Trophoblast cell (in vitro differentiated cells and primary cell): ENCODE data around the gene MTA2.
A peak's percentile ranks its signal among the peaks of the same experiment; 100 is the strongest.

ENCODE experiments used
- DNase-seq, 2 donors: peaks; one replicate each; pipeline ENCODE4 v3.0.0-alpha.2; 2016
- H2AFZ ChIP-seq: 2 replicates; pipeline ENCODE4 v1.6.1; 2013; ENCODE audit warnings: low read length, moderate library complexity, mild to moderate bottlenecking; ENCODE audit not compliant: insufficient read depth, poor library complexity
- H2AK5ac ChIP-seq: 2 replicates; pipeline ENCODE4 v1.6.1; 2013; ENCODE audit warnings: mild to moderate bottlenecking, low read length
- H2BK120ac ChIP-seq: 2 replicates; pipeline ENCODE4 v1.6.1; 2013; ENCODE audit warnings: low read length, mild to moderate bottlenecking, moderate library complexity; ENCODE audit not compliant: insufficient read depth, poor library complexity
- H2BK12ac ChIP-seq: 2 replicates; pipeline ENCODE4 v1.6.1; 2013; ENCODE audit warnings: mild to moderate bottlenecking, low read length, moderate library complexity
- H2BK5ac ChIP-seq: 2 replicates; pipeline ENCODE4 v1.6.1; 2013; ENCODE audit warnings: low read length, low read depth, moderate library complexity, mild to moderate bottlenecking; ENCODE audit not compliant: poor library complexity
- H3K14ac ChIP-seq: 2 replicates; pipeline ENCODE4 v1.6.1; 2013; ENCODE audit warnings: mild to moderate bottlenecking, low read length
- H3K18ac ChIP-seq: 2 replicates; pipeline ENCODE4 v1.6.1; 2013; ENCODE audit warnings: mild to moderate bottlenecking, low read length
- H3K23ac ChIP-seq: 2 replicates; pipeline ENCODE4 v1.6.1; 2013; ENCODE audit warnings: low read length
- H3K27ac ChIP-seq: 2 replicates; pipeline ENCODE4 v1.5.1; 2013; ENCODE audit warnings: low read depth, mild to moderate bottlenecking, inconsistent platforms, low read length, moderate library complexity
- H3K27me3 ChIP-seq: 2 replicates; pipeline ENCODE4 v1.6.1; 2013; ENCODE audit warnings: inconsistent platforms, mild to moderate bottlenecking, low read length, moderate library complexity; ENCODE audit not compliant: insufficient read depth
- H3K36me3 ChIP-seq, 2 experiments: 1 replicate in 1 of 2; 2 replicates in 1 of 2; pipeline ENCODE4 v1.6.1; 2013; ENCODE audit warnings: low read length in 2 of 2, mild to moderate bottlenecking in 2 of 2, moderate library complexity in 1 of 2; ENCODE audit not compliant: insufficient read depth in 2 of 2, control insufficient read depth in 1 of 2
- H3K4ac ChIP-seq: 2 replicates; pipeline ENCODE4 v1.6.1; 2013; ENCODE audit warnings: low read depth, mild to moderate bottlenecking, low read length, moderate library complexity
- H3K4me1 ChIP-seq, 2 experiments: 1 replicate in 1 of 2; 2 replicates in 1 of 2; pipeline ENCODE4 v1.6.1; 2013; ENCODE audit warnings: low read length in 2 of 2, mild to moderate bottlenecking in 2 of 2, moderate library complexity in 1 of 2; ENCODE audit not compliant: insufficient read depth in 2 of 2, control insufficient read depth in 1 of 2
- H3K4me2 ChIP-seq: 2 replicates; pipeline ENCODE4 v1.6.1; 2013; ENCODE audit warnings: inconsistent platforms, mild to moderate bottlenecking, low read length, moderate library complexity
- H3K4me3 ChIP-seq: 2 replicates; pipeline ENCODE4 v1.5.1; 2013; ENCODE audit warnings: mild to moderate bottlenecking, low read depth, low read length, inconsistent platforms
- H3K79me1 ChIP-seq: one replicate; pipeline ENCODE4 v1.6.1; 2013; ENCODE audit warnings: low read length
- H3K79me2 ChIP-seq: 2 replicates; pipeline ENCODE4 v1.6.1; 2013; ENCODE audit warnings: low read length, mild to moderate bottlenecking; ENCODE audit not compliant: control insufficient read depth, insufficient read depth, poor library complexity
- H3K9ac ChIP-seq: 2 replicates; pipeline ENCODE4 v1.6.1; 2013; ENCODE audit warnings: mild to moderate bottlenecking, low read length
- H3K9me3 ChIP-seq: 2 replicates; pipeline ENCODE4 v1.6.1; 2013; ENCODE audit warnings: low read depth, mild to moderate bottlenecking, control low read depth, inconsistent platforms, low read length; ENCODE audit not compliant: insufficient read depth
- H4K12ac ChIP-seq: 2 replicates; pipeline ENCODE4 v1.6.1; 2013; ENCODE audit warnings: low read depth, mild to moderate bottlenecking, low read length, moderate library complexity
- H4K8ac ChIP-seq: 2 replicates; pipeline ENCODE4 v1.6.1; 2013; ENCODE audit warnings: low read depth, mild to moderate bottlenecking, low read length, moderate library complexity
- H4K91ac ChIP-seq: one replicate; pipeline ENCODE4 v1.6.1; 2013; ENCODE audit warnings: low read depth, mild to moderate bottlenecking, low read length, moderate library complexity
- WGBS: extraction: QIAGEN DNeasy Blood & Tissue Kit; methylation state at CpG from one replicate; pipeline ENCODE4 v1.1.7; 2013; ENCODE audit warnings: missing lambda C conversion rate; ENCODE audit not compliant: insufficient read length, insufficient coverage; ENCODE audit errors: extremely low coverage; 5-methylcytosine and 5-hydroxymethylcytosine counted together

MTA2 gene

DNA sequence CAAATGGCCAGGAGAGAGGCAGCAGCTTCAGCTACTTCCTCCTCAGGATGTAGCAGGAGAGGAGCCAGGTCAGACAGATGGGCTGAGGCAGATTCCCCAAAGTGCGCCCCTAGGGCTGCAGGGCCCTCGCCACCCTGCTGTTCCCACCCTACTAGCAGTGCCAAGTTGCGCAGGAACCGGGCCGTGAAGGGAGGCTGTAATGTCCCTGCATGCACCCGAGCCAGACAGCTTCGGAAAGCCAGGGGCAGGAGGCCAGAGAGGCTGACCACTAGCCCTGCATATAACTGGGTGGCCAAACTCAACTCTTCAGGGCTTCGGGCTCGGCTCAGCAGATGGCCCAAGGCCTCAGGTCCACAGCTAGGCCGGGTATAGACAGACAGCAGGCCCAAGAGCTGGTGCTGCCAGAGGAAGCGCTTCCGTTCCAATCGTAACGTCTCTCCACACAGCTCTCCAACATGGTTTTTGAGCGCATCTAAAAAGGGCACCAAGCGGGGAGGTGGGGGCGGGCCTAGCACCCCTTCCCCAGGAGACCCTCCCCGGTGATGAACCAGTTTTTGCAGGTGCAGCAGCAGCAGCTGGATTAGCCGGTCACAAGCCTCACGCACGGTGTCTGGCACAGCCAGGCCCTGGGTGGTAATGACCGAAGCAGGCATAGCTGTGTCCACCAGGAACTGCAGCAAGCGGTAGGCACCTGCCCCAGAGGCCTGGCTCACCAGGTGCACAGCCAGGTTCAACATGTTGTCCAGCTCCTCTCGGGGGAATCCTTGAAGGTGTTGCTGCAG lies 46.7 kb upstream of the MTA2 start:
- Histone ChIP-seq H3K4ac (no peak overlapping the region), H3K4me3 (no peak overlapping the region), H3K27ac (no peak overlapping the region), H3K79me1 (peaks cover 13% of the 10 kb centered on the region), H3K4me1 (peaks cover 9 to 15% of the 10 kb centered on the region in 2 experiments), H3K27me3 (no peaks in the 10 kb centered on the region), H2BK120ac (no peak overlapping the region), H3K23ac (no peak overlapping the region), H2AFZ (no peak overlapping the region), H2BK12ac (no peak overlapping the region), H3K9ac (no peak overlapping the region), H3K79me2 (peaks cover 17% of the 10 kb centered on the region), H4K12ac (no peak overlapping the region), H3K4me2 (no peak overlapping the region), H2AK5ac (no peak overlapping the region), H4K91ac (no peak overlapping the region), H3K36me3 (peaks cover 30 to 35% of the 10 kb centered on the region in 2 experiments), H3K9me3 (no peaks in the 10 kb centered on the region), H2BK5ac (no peak overlapping the region), H3K14ac (no peak overlapping the region), H4K8ac (no peak overlapping the region), H3K18ac (no peak overlapping the region)
- WGBS: no CpG with 5 or more reads among the region's 24 CpGs
- no peak for DNase-seq

DNA sequence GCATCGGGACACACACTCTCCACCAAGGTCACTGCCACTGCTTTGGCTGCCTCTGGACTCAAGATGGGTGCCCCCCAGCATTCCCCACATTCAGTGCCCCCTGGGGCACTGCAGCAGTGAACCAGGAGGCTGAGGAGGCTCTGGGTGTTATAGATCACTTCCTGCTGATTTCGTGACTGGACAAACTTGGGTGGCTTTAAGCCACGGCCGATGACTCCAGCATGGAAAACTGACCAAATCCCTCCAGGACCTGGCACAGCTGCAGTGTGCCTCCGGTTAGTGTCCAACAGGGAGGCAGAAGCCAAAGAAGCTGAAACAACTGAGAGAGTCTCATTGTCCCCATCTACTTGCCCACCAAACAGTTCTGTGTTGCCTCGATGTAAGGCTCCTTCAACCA lies 45.9 kb upstream of the MTA2 start:
- Histone ChIP-seq H3K14ac (no peak overlapping the region), H3K4me2 (no peak overlapping the region), H3K4me1 (peaks cover 8 to 14% of the 10 kb centered on the region in 2 experiments), H2AFZ (no peak overlapping the region), H4K91ac (no peak overlapping the region), H3K36me3 (peaks cover 30 to 35% of the 10 kb centered on the region in 2 experiments), H3K4me3 (no peak overlapping the region), H3K23ac (no peak overlapping the region), H2BK120ac (no peak overlapping the region), H4K8ac (no peak overlapping the region), H4K12ac (no peak overlapping the region), H3K79me2 (peaks cover 12% of the 10 kb centered on the region), H3K9ac (no peak overlapping the region), H2BK5ac (no peak overlapping the region), H3K18ac (no peak overlapping the region), H3K27me3 (no peaks in the 10 kb centered on the region), H3K9me3 (no peaks in the 10 kb centered on the region), H3K27ac (no peak overlapping the region), H2BK12ac (no peak overlapping the region), H2AK5ac (no peak overlapping the region), H3K79me1 (peaks cover 7% of the 10 kb centered on the region), H3K4ac (no peak overlapping the region)
- DNase-seq: no peak
- WGBS: no CpG with 5 or more reads among the region's 6 CpGs

DNA sequence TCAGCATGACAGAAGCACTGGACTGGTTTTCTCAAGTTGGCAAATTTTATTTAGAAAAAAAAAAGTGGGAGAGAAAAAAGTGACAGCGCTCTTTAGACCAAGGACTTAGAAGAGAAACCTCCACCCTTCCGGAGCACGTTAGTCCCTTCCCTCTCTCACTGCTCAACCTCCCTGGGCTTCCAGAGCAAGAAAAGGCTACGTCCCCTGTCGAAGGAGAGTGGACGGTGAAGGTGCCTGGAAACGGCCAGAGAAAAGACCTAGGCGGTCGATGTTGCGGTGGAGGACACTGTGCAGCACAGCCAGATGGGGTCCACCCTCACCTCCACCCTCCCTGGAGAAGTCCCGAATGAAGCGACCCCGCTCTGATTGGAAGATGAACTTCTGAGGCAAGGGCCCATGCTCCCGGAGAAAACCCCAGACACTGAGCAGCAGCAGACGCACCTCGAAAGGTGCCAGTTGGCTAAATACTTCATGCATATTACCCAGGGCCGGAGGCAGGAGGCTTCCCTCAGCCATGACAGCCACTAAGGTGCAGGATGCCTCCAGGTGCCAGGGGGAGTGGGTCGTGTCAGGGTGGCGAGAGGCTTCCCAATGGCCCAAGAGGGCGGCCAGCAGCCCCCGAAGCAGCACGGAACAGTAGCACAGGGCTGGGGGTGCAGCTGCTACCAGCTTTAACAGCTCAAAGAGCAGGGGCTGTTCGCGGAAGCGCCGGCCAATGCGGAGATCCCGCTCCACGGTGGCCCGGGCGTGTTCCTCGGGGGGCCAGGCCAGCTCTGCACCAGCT lies 45.4 kb upstream of the MTA2 start:
- peaks cover 8 to 9% of the 10 kb centered on the region in 2 experiments for H3K4me1 ChIP-seq
- no peak overlapping the region for H4K12ac ChIP-seq
- no peak overlapping the region for H4K91ac ChIP-seq
- no peak overlapping the region for H2BK12ac ChIP-seq
- H3K79me1 ChIP-seq: peaks cover 7% of the 10 kb centered on the region
- no peak overlapping the region for H4K8ac ChIP-seq
- no peak overlapping the region for H2BK5ac ChIP-seq
- H3K9ac ChIP-seq: no peak overlapping the region
- H2BK120ac ChIP-seq: no peak overlapping the region
- no peak overlapping the region for H2AFZ ChIP-seq
- H3K27me3 ChIP-seq: no peaks in the 10 kb centered on the region
- H3K4me2 ChIP-seq: peak overlapping the region; percentile 33
- H3K9me3 ChIP-seq: no peaks in the 10 kb centered on the region
- peaks cover 30 to 35% of the 10 kb centered on the region in 2 experiments for H3K36me3 ChIP-seq
- H3K18ac ChIP-seq: no peak overlapping the region
- DNase-seq: no peak
- H3K23ac ChIP-seq: no peak overlapping the region
- no peak overlapping the region for H3K27ac ChIP-seq
- no CpG with 5 or more reads among the region's 32 CpGs for WGBS
- peaks cover 9% of the 10 kb centered on the region for H3K79me2 ChIP-seq
- H3K4me3 ChIP-seq: no peak overlapping the region
- H3K14ac ChIP-seq: no peak overlapping the region
- H3K4ac ChIP-seq: no peak overlapping the region
- no peak overlapping the region for H2AK5ac ChIP-seq

DNA sequence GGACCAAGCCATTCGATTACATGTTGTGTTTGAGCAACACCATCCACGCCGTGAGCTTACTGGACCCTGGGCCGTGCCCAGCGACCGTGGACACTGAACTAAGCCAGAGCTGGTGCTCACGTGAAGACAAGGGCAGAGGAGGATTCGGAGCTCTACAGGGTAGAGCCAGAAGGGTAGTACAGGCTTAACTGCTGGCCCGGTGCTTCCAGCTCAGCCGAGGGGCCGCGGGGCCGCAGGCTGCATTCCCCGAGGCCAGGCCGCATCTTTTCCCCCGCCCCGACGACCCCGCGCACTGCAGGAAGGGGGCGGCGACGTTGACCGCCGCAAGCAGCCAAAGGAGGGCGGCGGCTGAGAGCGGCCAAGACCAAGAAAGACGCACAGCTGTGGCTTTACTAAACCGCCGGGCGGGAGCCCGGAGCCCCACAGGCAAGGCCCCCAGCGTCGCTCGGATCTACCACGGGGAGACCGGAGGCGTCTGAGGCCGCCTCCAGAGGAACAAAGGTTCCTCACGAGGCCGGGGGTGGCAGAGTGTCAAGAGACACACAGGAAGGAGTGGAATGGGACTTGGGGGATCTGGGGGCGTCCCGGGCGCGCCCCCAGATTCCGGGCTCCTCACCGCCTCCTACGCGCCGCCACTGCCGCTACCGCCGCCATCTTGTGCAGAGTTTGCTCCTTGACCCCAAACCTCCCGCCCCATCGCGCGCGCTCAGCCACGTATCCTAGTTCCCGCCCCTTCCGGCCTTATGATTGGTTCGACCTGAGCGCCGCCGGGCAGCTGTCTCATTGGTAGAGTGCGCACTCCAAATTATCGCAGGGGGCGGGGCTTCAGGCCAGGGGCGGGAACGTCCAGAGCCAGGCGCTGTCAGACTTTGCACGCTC lies 44.5 kb upstream of the MTA2 start, which contains the start of gene GANAB:
Gene GANAB (minus strand): TSS at position 668 of the 879 bp plus-strand sequence. CDS start 14 bp downstream, at position 654.
- peak within 1 kb of the TSS; percentile 97 for H3K9ac ChIP-seq
- H3K4ac ChIP-seq: peak within 1 kb of the TSS; percentile 73
- peak within 1 kb of the TSS; percentile 1 for H2AK5ac ChIP-seq
- peaks cover 9% of the 10 kb centered on the region for H3K79me2 ChIP-seq
- peaks cover 30 to 35% of the 10 kb centered on the region in 2 experiments for H3K36me3 ChIP-seq
- peak within 1 kb of the TSS; percentile 86 for H2BK120ac ChIP-seq
- H3K27me3 ChIP-seq: no peaks in the 10 kb centered on the region
- peak within 1 kb of the TSS; percentile 89 for H3K27ac ChIP-seq
- peak within 1 kb of the TSS; percentile 94 for H4K8ac ChIP-seq
- H3K4me2 ChIP-seq: peak within 1 kb of the TSS; percentile 62
- WGBS: no CpG with 5 or more reads among the region's 73 CpGs
- peak within 1 kb of the TSS; percentile 75 for H3K18ac ChIP-seq
- no peaks in the 10 kb centered on the region for H3K9me3 ChIP-seq
- peaks cover 7% of the 10 kb centered on the region for H3K79me1 ChIP-seq
- DNase-seq: peak; percentile 99
- H3K4me1 ChIP-seq: peaks cover 8 to 9% of the 10 kb centered on the region in 2 experiments
- H2AFZ ChIP-seq: peak within 1 kb of the TSS; percentile 62
- peak within 1 kb of the TSS; percentile 86 for H3K4me3 ChIP-seq
- H4K12ac ChIP-seq: peak within 1 kb of the TSS; percentile 78
- no peak within 1 kb of the TSS for H2BK12ac ChIP-seq
- H3K23ac ChIP-seq: no peak within 1 kb of the TSS
- H4K91ac ChIP-seq: peak within 1 kb of the TSS; percentile 91
- peak within 1 kb of the TSS; percentile 23 for H3K14ac ChIP-seq
- peak within 1 kb of the TSS; percentile 63 for H2BK5ac ChIP-seq
